ENCODE data around the gene MYO10.

GRCh38 chr5:16862777-16863176 lies 73.3 kb downstream of the MYO10 start:
- TF ChIP-seq CTCF (IDR thresholded peaks at IDR 0.05) = no peak
- no peak for TF ChIP-seq SP1 (CRISPR knock-in tag; conservative IDR thresholded peaks at IDR 0.05)
- no peak for TF ChIP-seq USF2 (CRISPR knock-in tag; IDR thresholded peaks at IDR 0.05)
- TF ChIP-seq ZNF232 (CRISPR knock-in tag; IDR thresholded peaks at IDR 0.05) = no peak
- no peak for TF ChIP-seq ATF2 (CRISPR knock-in tag; IDR thresholded peaks at IDR 0.05; ENCODE audit: borderline replicate concordance, low read depth)
- no peak for TF ChIP-seq ELF4 (CRISPR knock-in tag; IDR thresholded peaks at IDR 0.05; ENCODE audit: low read depth)
- TF ChIP-seq HMGXB4 (CRISPR knock-in tag; IDR thresholded peaks at IDR 0.05) = no peak
- TF ChIP-seq SMAD3 (CRISPR knock-in tag; IDR thresholded peaks at IDR 0.05; ENCODE audit: borderline replicate concordance) = no peak
- TF ChIP-seq FOXJ3 (CRISPR knock-in tag; IDR thresholded peaks at IDR 0.05; ENCODE audit: borderline replicate concordance) = no peak
- TF ChIP-seq OVOL2 (CRISPR knock-in tag; IDR thresholded peaks at IDR 0.05; ENCODE audit: borderline replicate concordance) = no peak
- TF ChIP-seq FOXP1 (CRISPR knock-in tag; IDR thresholded peaks at IDR 0.05; ENCODE audit: borderline replicate concordance) = no peak
- TF ChIP-seq ETV6 (CRISPR knock-in tag; IDR thresholded peaks at IDR 0.05) = no peak
- TF ChIP-seq JUN (CRISPR knock-in tag; IDR thresholded peaks at IDR 0.05) = no peak
- TF ChIP-seq NFYB (CRISPR knock-in tag; conservative IDR thresholded peaks at IDR 0.05; ENCODE audit: low read depth) = no peak
